LNCaP clone FGC (cell line): Measurements from ENCODE around the gene SMURF2.

ENCODE experiments used
- DNase-seq: peaks from one replicate; pipeline ENCODE4 v3.0.0-alpha.2; 2011; ENCODE audit warnings: low read depth
- H3K4me3 ChIP-seq: 2 replicates; pipeline ENCODE4 v1.5.1; 2011; ENCODE audit warnings: mild to moderate bottlenecking, low read depth, low read length, control low read depth
- CTCF ChIP-seq: IDR thresholded peaks from 2 replicates; pipeline ENCODE4 v1.5.1; 2012; ENCODE audit warnings: mild to moderate bottlenecking; ENCODE audit not compliant: control insufficient read depth, insufficient read depth; ENCODE audit errors: extremely low read depth

The SMURF2 gene

GRCh38 chr17:64694207-64694606, 32.1 kb upstream of the SMURF2 start:
- H3K4me3 ChIP-seq, result no peak overlapping the region
- no peak for TF ChIP-seq CTCF
- DNase-seq, result no peak

- no peak overlapping the region for H3K4me3 ChIP-seq
- DNase-seq, result no peak
- no peak for TF ChIP-seq CTCF
Measured at GRCh38 chr17:64692187-64692586, 30.1 kb upstream of the SMURF2 start.

GRCh38 chr17:64689106-64689505, 27.0 kb upstream of the SMURF2 start:
- H3K4me3 ChIP-seq, result no peak overlapping the region
- TF ChIP-seq CTCF, result no peak
- DNase-seq, result no peak

DNA sequence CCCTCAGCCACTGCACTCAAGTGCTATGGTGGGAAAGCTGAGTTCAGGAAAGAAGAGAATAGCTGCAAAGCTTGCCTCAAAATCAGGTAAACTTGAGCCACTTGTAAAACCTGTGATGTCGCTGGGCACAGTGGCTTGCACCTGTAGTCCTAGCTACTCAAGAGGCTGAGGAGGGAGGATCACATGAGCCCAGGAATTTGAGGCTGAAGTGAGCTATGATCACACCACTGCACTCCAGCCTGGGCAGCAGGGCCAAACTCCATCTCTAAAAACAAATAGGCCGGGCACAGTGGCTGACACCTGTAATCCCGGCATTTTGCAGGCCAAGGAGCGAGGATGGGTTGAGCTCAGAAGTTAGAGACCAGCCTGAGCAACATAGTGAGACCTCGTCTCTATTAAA, 26.4 kb upstream of the SMURF2 start:
- DNase-seq, result no peak
- no peak for TF ChIP-seq CTCF
- H3K4me3 ChIP-seq, result no peak overlapping the region

DNA sequence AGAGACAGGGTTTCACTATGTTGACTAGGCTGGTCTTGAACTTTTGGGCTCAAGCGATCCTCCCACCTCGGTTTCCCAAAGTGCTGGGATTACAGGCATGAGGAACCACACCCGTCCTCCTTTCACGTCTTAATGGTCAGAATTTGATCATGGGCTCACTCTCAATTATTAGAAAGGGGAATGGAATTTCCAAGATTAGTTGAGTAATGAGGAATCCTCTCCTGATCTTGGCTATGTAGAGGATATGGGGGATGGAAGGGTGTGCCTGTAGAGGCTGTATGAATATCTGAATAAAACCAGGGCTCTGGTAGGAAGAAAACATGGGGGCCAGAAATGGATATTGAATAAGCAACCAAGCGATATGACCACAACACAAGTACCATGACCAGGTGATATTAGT, 25.9 kb upstream of the SMURF2 start:
- no peak for TF ChIP-seq CTCF
- no peak overlapping the region for H3K4me3 ChIP-seq
- DNase-seq, result no peak

GRCh38 chr17:64687376-64687775, 25.3 kb upstream of the SMURF2 start:
- H3K4me3 ChIP-seq, result no peak overlapping the region
- no peak for DNase-seq
- no peak for TF ChIP-seq CTCF

DNA sequence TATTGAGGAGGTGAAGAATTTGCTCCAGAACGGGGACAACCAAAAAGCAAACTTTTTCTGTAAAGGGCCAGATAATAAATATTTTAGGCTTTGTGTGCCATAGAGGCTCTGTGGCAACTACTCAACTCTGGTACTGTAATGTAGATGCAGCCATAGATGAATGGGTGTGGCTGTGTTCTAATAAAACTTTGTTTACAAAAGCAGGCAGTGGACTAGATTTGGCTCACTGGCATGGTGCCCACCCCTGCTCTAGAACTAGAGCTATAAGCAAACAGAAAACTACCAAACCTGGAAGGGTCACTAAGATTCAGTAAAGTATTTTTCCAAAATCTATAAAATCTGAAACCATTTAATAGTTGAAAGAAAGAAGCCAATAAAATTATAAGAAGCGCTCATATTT, 24.6 kb upstream of the SMURF2 start:
- no peak overlapping the region for H3K4me3 ChIP-seq
- TF ChIP-seq CTCF, result no peak

More for the DNA sequence above, 24.6 kb upstream of the SMURF2 start:
- DNase-seq, result peak; percentile 61
